H9 (cell line): ENCODE data around the gene PCDHGA10. TPM values are rescaled to one million over a fixed set of nuclear protein-coding genes. Genes with fewer than 3 reads are reported as not detected.

ENCODE experiments used
- DNase-seq: peaks from one replicate; pipeline ENCODE4 v3.0.0-alpha.2; 2017
- H2AFZ ChIP-seq: one replicate; pipeline ENCODE4 v1.6.1; 2013; ENCODE audit warnings: mild to moderate bottlenecking, low read length, control low read depth, moderate library complexity
- H2AK5ac ChIP-seq: 2 replicates; pipeline ENCODE4 v1.6.1; 2013; ENCODE audit warnings: low read length, control low read depth, mixed read lengths; ENCODE audit not compliant: insufficient read length
- H2BK120ac ChIP-seq: one replicate; pipeline ENCODE4 v1.6.1; 2013; ENCODE audit warnings: low read depth, mild to moderate bottlenecking, low read length, control low read depth, inconsistent platforms; ENCODE audit not compliant: poor library complexity, severe bottlenecking
- H2BK12ac ChIP-seq: 2 replicates; pipeline ENCODE4 v1.6.1; 2013; ENCODE audit warnings: low read length, control low read depth, mixed read lengths, low read depth; ENCODE audit not compliant: insufficient read length
- H2BK15ac ChIP-seq: 2 replicates; pipeline ENCODE4 v1.6.1; 2013; ENCODE audit warnings: low read depth, low read length, control low read depth
- H2BK20ac ChIP-seq: one replicate; pipeline ENCODE4 v1.6.1; 2013; ENCODE audit warnings: low read depth, mild to moderate bottlenecking, low read length, control low read depth, inconsistent platforms; ENCODE audit not compliant: poor library complexity, severe bottlenecking
- H2BK5ac ChIP-seq: 2 replicates; pipeline ENCODE4 v1.6.1; 2013; ENCODE audit warnings: low read length, control low read depth, mixed read lengths; ENCODE audit not compliant: insufficient read length
- H3K14ac ChIP-seq: 2 replicates; pipeline ENCODE4 v1.6.1; 2013; ENCODE audit warnings: low read length, control low read depth; ENCODE audit not compliant: insufficient read depth
- H3K18ac ChIP-seq: 2 replicates; pipeline ENCODE4 v1.6.1; 2013; ENCODE audit warnings: low read depth, mild to moderate bottlenecking, mixed read lengths, low read length, control low read depth; ENCODE audit not compliant: insufficient read length
- H3K23ac ChIP-seq: 2 replicates; pipeline ENCODE4 v1.6.1; 2013; ENCODE audit warnings: low read length, control low read depth, mixed read lengths, low read depth; ENCODE audit not compliant: insufficient read length
- H3K23me2 ChIP-seq: 2 replicates; pipeline ENCODE4 v1.6.1; 2013; ENCODE audit warnings: low read depth, mild to moderate bottlenecking, mixed read lengths, low read length, control low read depth; ENCODE audit not compliant: insufficient read length, poor library complexity, severe bottlenecking
- H3K27ac ChIP-seq: 2 replicates; pipeline ENCODE4 v1.5.1; 2013; ENCODE audit warnings: low read length, control low read depth, mixed read lengths, low read depth; ENCODE audit not compliant: insufficient read length
- H3K27me3 ChIP-seq: 2 replicates; pipeline ENCODE4 v1.6.1; 2013; ENCODE audit warnings: low read length, control low read depth, inconsistent platforms; ENCODE audit not compliant: insufficient read depth
- H3K4ac ChIP-seq: 2 replicates; pipeline ENCODE4 v1.6.1; 2013; ENCODE audit warnings: low read depth, mild to moderate bottlenecking, control low read depth, inconsistent platforms, low read length, moderate library complexity
- H3K4me1 ChIP-seq: 2 replicates; pipeline ENCODE4 v1.6.1; 2013; ENCODE audit warnings: low read length, control low read depth, inconsistent platforms; ENCODE audit not compliant: insufficient read depth
- H3K4me2 ChIP-seq: 2 replicates; pipeline ENCODE4 v1.6.1; 2013; ENCODE audit warnings: low read length, control low read depth, mixed read lengths; ENCODE audit not compliant: insufficient read length, insufficient read depth
- H3K56ac ChIP-seq: 2 replicates; pipeline ENCODE4 v1.6.1; 2013; ENCODE audit warnings: low read depth, mild to moderate bottlenecking, mixed read lengths, low read length, control low read depth; ENCODE audit not compliant: insufficient read length
- H3K79me1 ChIP-seq: 2 replicates; pipeline ENCODE4 v1.6.1; 2013; ENCODE audit warnings: low read depth, mild to moderate bottlenecking, moderate library complexity, low read length, control low read depth, inconsistent platforms; ENCODE audit not compliant: insufficient read depth, poor library complexity, severe bottlenecking
- H3K79me2 ChIP-seq: 2 replicates; pipeline ENCODE4 v1.6.1; 2013; ENCODE audit warnings: low read length, control low read depth, inconsistent platforms; ENCODE audit not compliant: insufficient read depth
- H3K9ac ChIP-seq: 2 replicates; pipeline ENCODE4 v1.6.1; 2013; ENCODE audit warnings: low read length, control low read depth, mixed read lengths; ENCODE audit not compliant: insufficient read length; ENCODE audit errors: extremely low read depth
- H3K9me3 ChIP-seq: one replicate; pipeline ENCODE4 v1.6.1; 2013; ENCODE audit warnings: low read depth, low read length, inconsistent platforms; ENCODE audit not compliant: control insufficient read depth
- H3T11ph ChIP-seq: one replicate; pipeline ENCODE4 v1.6.1; 2013; ENCODE audit warnings: mild to moderate bottlenecking, low read length, control low read depth, inconsistent platforms
- H4K20me1 ChIP-seq: one replicate; pipeline ENCODE4 v1.6.1; 2013; ENCODE audit not compliant: control insufficient read depth, insufficient read length, insufficient read depth
- H4K5ac ChIP-seq: 2 replicates; pipeline ENCODE4 v1.6.1; 2013; ENCODE audit warnings: low read depth, mild to moderate bottlenecking, mixed read lengths, low read length, control low read depth; ENCODE audit not compliant: insufficient read length
- H4K8ac ChIP-seq: replicated peaks from 2 replicates; pipeline ENCODE4 v1.6.1; 2013; ENCODE audit warnings: low read length, control low read depth, mixed read lengths, low read depth; ENCODE audit not compliant: insufficient read length
- H4K91ac ChIP-seq: 2 replicates; pipeline ENCODE4 v1.6.1; 2013; ENCODE audit warnings: low read depth, mild to moderate bottlenecking, moderate library complexity, mixed read lengths, low read length, control low read depth; ENCODE audit not compliant: insufficient read length
- H3K27ac Mint-ChIP-seq, 3 experiments: 2 replicates in 2 of 3; 3 replicates in 1 of 3; pipeline ENCODE4 v1.8.0; 2020 to 2021; ENCODE audit warnings: mixed read lengths in 3 of 3, mild to moderate bottlenecking in 1 of 3, moderate library complexity in 1 of 3
- H3K27me3 Mint-ChIP-seq: 2 replicates; pipeline ENCODE4 v1.8.0; 2021; ENCODE audit warnings: low read depth, mild to moderate bottlenecking, moderate library complexity, mixed read lengths
- H3K36me3 Mint-ChIP-seq, 3 experiments: 2 replicates in 2 of 3; 3 replicates in 1 of 3; pipeline ENCODE4 v1.8.0; 2020 to 2021; ENCODE audit warnings: low read depth in 3 of 3, mixed read lengths in 3 of 3; ENCODE audit not compliant: insufficient read depth in 1 of 3
- H3K4me1 Mint-ChIP-seq, 2 experiments: 2 replicates each; pipeline ENCODE4 v1.8.0; 2020; ENCODE audit warnings: mixed read lengths in 2 of 2
- H3K4me3 Mint-ChIP-seq, 2 experiments: 2 replicates in 1 of 2; 3 replicates in 1 of 2; pipeline ENCODE4 v1.8.0; 2020 to 2021; ENCODE audit warnings: mild to moderate bottlenecking in 2 of 2, mixed read lengths in 2 of 2, moderate library complexity in 1 of 2
- H3K9me3 Mint-ChIP-seq, 2 experiments: 2 replicates in 1 of 2; 3 replicates in 1 of 2; pipeline ENCODE4 v1.8.0; 2020; ENCODE audit warnings: mild to moderate bottlenecking in 2 of 2, mixed read lengths in 2 of 2, moderate library complexity in 1 of 2
- WGBS: extraction: QIAGEN DNeasy Blood & Tissue Kit; methylation state at CpG from one replicate; pipeline ENCODE4 v1.1.7; 2013; ENCODE audit warnings: missing lambda C conversion rate, low lambda C conversion rate, mixed read lengths; ENCODE audit not compliant: insufficient read length; ENCODE audit errors: extremely low coverage; 5-methylcytosine and 5-hydroxymethylcytosine counted together
- total RNA-seq: library from RNA; stranded (reverse); gene quantifications from 2 replicates; pipeline ENCODE4 v1.2.1, GENCODE V29; 2021
- TF ChIP-seq, protein P1 (sequence below): fragments of 200-600 bp; sonication (generic); conservative IDR thresholded peaks from 3 replicates; pipeline ENCODE4 v1.8.0; 2021; ENCODE audit warnings: antibody characterized with exemption, mild to moderate bottlenecking

The PCDHGA10 gene
- total RNA-seq, 1 experiment from 2014 or later = 15.1 TPM

DNA sequence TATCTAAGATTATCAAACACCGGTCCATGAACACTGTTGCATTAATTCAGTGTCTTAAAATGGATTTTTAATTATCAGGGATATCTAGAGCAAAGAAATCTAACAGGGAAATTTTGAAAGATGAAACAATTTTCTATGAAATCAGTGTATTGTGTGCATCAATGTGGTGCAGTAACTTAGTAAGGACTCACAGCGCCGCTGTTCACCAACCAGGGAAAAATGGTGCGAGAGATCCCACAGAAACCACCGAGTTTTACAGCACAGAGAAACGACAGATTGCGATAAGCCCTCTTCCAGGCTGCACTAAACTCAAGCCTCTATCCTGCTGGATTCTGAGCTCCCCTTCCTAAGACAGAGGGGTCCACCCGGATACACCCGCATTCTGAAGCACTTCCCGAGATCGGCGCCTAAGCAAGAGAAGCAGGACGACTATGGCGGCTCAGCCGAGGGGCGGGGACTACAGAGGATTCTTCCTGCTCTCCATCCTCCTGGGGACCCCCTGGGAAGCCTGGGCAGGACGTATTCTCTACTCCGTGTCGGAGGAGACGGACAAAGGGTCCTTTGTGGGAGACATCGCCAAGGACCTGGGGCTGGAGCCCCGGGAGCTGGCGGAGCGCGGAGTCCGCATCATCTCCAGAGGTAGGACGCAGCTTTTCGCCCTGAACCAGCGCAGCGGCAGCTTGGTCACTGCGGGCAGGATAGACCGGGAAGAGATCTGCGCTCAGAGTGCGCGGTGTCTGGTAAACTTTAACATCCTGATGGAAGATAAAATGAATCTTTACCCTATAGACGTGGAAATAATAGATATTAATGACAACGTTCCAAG lies 30.1 kb upstream of the PCDHGA10 start, which contains the start of gene PCDHGA7:
PCDHGA7 (plus strand) TSS at position 274 of the 826 bp plus-strand sequence; CDS start at position 432, 158 bp downstream.
- Histone ChIP-seq H3K23me2 (no peaks in the 10 kb centered on the region), H4K20me1 (no peaks in the 10 kb centered on the region), H2BK5ac (no peak within 1 kb of the TSS), H2AFZ (no peak within 1 kb of the TSS), H4K5ac (no peak within 1 kb of the TSS), H2BK12ac (no peak within 1 kb of the TSS), H3T11ph (no peak within 1 kb of the TSS), H3K23ac (no peak within 1 kb of the TSS), H3K14ac (no peak within 1 kb of the TSS), H3K9ac (no peak within 1 kb of the TSS), H2BK15ac (no peak within 1 kb of the TSS), H3K4me1 (no peaks in the 10 kb centered on the region), H3K56ac (no peak within 1 kb of the TSS), H2BK120ac (no peak within 1 kb of the TSS), H3K79me2 (no peaks in the 10 kb centered on the region), H4K8ac (no peak within 1 kb of the TSS), H3K4ac (no peak within 1 kb of the TSS), H2BK20ac (no peak within 1 kb of the TSS), H3K4me2 (no peak within 1 kb of the TSS), H3K18ac (no peak within 1 kb of the TSS), H3K27me3 (no peaks in the 10 kb centered on the region), H3K27ac (no peak within 1 kb of the TSS), H4K91ac (no peak within 1 kb of the TSS), H2AK5ac (no peak within 1 kb of the TSS), H3K79me1 (no peaks in the 10 kb centered on the region), H3K9me3 (peaks cover 21% of the 10 kb centered on the region)
- DNase-seq = no peak
- TF ChIP-seq, protein P1, sequence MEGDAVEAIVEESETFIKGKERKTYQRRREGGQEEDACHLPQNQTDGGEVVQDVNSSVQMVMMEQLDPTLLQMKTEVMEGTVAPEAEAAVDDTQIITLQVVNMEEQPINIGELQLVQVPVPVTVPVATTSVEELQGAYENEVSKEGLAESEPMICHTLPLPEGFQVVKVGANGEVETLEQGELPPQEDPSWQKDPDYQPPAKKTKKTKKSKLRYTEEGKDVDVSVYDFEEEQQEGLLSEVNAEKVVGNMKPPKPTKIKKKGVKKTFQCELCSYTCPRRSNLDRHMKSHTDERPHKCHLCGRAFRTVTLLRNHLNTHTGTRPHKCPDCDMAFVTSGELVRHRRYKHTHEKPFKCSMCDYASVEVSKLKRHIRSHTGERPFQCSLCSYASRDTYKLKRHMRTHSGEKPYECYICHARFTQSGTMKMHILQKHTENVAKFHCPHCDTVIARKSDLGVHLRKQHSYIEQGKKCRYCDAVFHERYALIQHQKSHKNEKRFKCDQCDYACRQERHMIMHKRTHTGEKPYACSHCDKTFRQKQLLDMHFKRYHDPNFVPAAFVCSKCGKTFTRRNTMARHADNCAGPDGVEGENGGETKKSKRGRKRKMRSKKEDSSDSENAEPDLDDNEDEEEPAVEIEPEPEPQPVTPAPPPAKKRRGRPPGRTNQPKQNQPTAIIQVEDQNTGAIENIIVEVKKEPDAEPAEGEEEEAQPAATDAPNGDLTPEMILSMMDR = no peak
- WGBS = no CpG with 5 or more reads among the region's 37 CpGs
- Mint-ChIP-seq H3K9me3 (peaks cover 66% of the 10 kb centered on the region in 2 experiments), H3K27me3 (peaks cover 5% of the 10 kb centered on the region; the same call in 1 of the 2 replicates), H3K27ac (no peak within 1 kb of the TSS), H3K4me1 (no peaks in the 10 kb centered on the region), H3K4me3 (no peak within 1 kb of the TSS), H3K36me3 (peaks cover 12 to 34% (median 22%) of the 10 kb centered on the region in 3 experiments; a peak in 6 of 7 replicates)
